H1 (cell line): ENCODE results near the gene KLHL29. TPM values are rescaled to one million over a fixed set of nuclear protein-coding genes. Genes with fewer than 3 reads are reported as not detected.

Source experiments
- CTCF ChIA-PET: fragments of 300-600 bp; sonication (Branson Sonifier 250); formaldehyde crosslinking; loops from one replicate; lab custom pipeline; 2021; ENCODE audit not compliant: partially characterized antibody; lab: Charles Lee
- POLR2A ChIA-PET: fragments of 300-600 bp; sonication (Branson Sonifier 250); formaldehyde crosslinking; loops from one replicate; lab custom pipeline; 2021; ENCODE audit warnings: inconsistent platforms; ENCODE audit not compliant: partially characterized antibody; lab: Charles Lee
- DNase-seq, 2 experiments: peaks; one replicate each; pipeline versions ENCODE4 v3.0.0 to v3.0.0-alpha.2; 2010 to 2022; ENCODE audit warnings: low spot score in 2 of 2, low read depth in 1 of 2, mixed read lengths in 1 of 2
- FAIRE-seq: peaks from 2 replicates; lab custom pipeline; 2011; peaks lifted over from hg19 to GRCh38; lab: Jason Lieb, UNC
- H2AFZ ChIP-seq: 2 replicates; pipeline ENCODE4 v1.8.1; 2012; ENCODE audit warnings: low read length, inconsistent platforms
- H2AK5ac ChIP-seq: 2 replicates; pipeline ENCODE4 v1.6.1; 2013; ENCODE audit warnings: low read depth, low read length
- H2BK120ac ChIP-seq: replicated peaks from 2 replicates; pipeline ENCODE3; 2013; ENCODE audit warnings: low read depth, low read length, inconsistent platforms
- H2BK12ac ChIP-seq: 2 replicates; pipeline ENCODE4 v1.6.1; 2013; ENCODE audit warnings: low read depth, low read length
- H2BK15ac ChIP-seq: 2 replicates; pipeline ENCODE4 v1.6.1; 2013; ENCODE audit warnings: low read length
- H2BK20ac ChIP-seq: 2 replicates; pipeline ENCODE4 v1.6.1; 2013; ENCODE audit warnings: low read length
- H2BK5ac ChIP-seq: 2 replicates; pipeline ENCODE4 v1.6.1; 2013; ENCODE audit warnings: low read depth, low read length
- H3K14ac ChIP-seq: 2 replicates; pipeline ENCODE4 v1.6.1; 2013; ENCODE audit warnings: inconsistent platforms; ENCODE audit not compliant: insufficient read length
- H3K18ac ChIP-seq: 2 replicates; pipeline ENCODE4 v1.6.1; 2013; ENCODE audit warnings: low read length; ENCODE audit errors: extremely low read depth
- H3K23ac ChIP-seq: 2 replicates; pipeline ENCODE4 v1.6.1; 2013; ENCODE audit warnings: inconsistent platforms; ENCODE audit not compliant: insufficient read length
- H3K23me2 ChIP-seq: 2 replicates; pipeline ENCODE4 v1.6.1; 2013; ENCODE audit warnings: low read depth, low read length
- H3K27ac ChIP-seq: 2 replicates; pipeline ENCODE4 v1.6.1; 2011; ENCODE audit warnings: low read depth, low read length, inconsistent platforms
- H3K27me3 ChIP-seq, 4 experiments: replicated peaks in 1 of 4; 1 replicate in 1 of 4; 2 replicates in 3 of 4; pipeline versions ENCODE4 v1.6.1 to v1.8.1; 2011 to 2013; ENCODE audit warnings: low read length in 3 of 4, mild to moderate bottlenecking in 3 of 4, inconsistent platforms in 2 of 4, mixed read lengths in 2 of 4, moderate library complexity in 1 of 4; ENCODE audit not compliant: control insufficient read depth in 3 of 4, insufficient read depth in 3 of 4; ENCODE audit errors: extremely low read depth in 1 of 4
- H3K36me3 ChIP-seq, 4 experiments: 2 replicates each; pipeline versions ENCODE4 v1.6.1 to v1.8.1; 2011 to 2013; ENCODE audit warnings: mild to moderate bottlenecking in 4 of 4, low read length in 3 of 4, moderate library complexity in 2 of 4, control low read depth in 1 of 4, inconsistent platforms in 1 of 4; ENCODE audit not compliant: insufficient read depth in 4 of 4, control insufficient read depth in 2 of 4
- H3K4ac ChIP-seq: replicated peaks from 2 replicates; pipeline ENCODE3; 2013; ENCODE audit warnings: low read length, low read depth, mixed read lengths, inconsistent platforms; ENCODE audit not compliant: insufficient read length
- H3K4me1 ChIP-seq, 4 experiments: replicated peaks in 1 of 4; 1 replicate in 1 of 4; 2 replicates in 3 of 4; pipeline versions ENCODE4 v1.6.1 to v1.8.1; 2011 to 2013; ENCODE audit warnings: low read length in 3 of 4, inconsistent platforms in 2 of 4, mixed read lengths in 1 of 4; ENCODE audit not compliant: insufficient read depth in 4 of 4, control insufficient read depth in 3 of 4
- H3K4me2 ChIP-seq, 2 experiments: 2 replicates each; pipeline versions ENCODE4 v1.6.1 to v1.8.1; 2011 to 2013; ENCODE audit warnings: low read depth in 2 of 2, low read length in 2 of 2, control low read depth in 1 of 2, inconsistent platforms in 1 of 2, mild to moderate bottlenecking in 1 of 2; ENCODE audit not compliant: insufficient read depth in 1 of 2
- H3K4me3 ChIP-seq, 4 experiments: fragments of 200-600, 300-600 bp in 1 of 4; sonication (generic), shearing (Covaris generic), sonication (Bioruptor Twin) in 1 of 4; 2 replicates each; pipeline versions ENCODE4 v1.5.1 to v1.8.1; 2011 to 2016; ENCODE audit warnings: low read length in 4 of 4, low read depth in 3 of 4, control low read depth in 2 of 4, inconsistent platforms in 2 of 4, mild to moderate bottlenecking in 2 of 4, mixed read lengths in 1 of 4, moderate library complexity in 1 of 4; ENCODE audit not compliant: insufficient read depth in 2 of 4; ENCODE audit errors: extremely low read depth in 1 of 4
- H3K56ac ChIP-seq: replicated peaks from 2 replicates; pipeline ENCODE3; 2013; ENCODE audit warnings: low read depth, mild to moderate bottlenecking, mixed read lengths, low read length, inconsistent platforms; ENCODE audit not compliant: insufficient read length
- H3K79me1 ChIP-seq: 2 replicates; pipeline ENCODE4 v1.6.1; 2013; ENCODE audit warnings: low read depth, low read length, control low read depth
- H3K79me2 ChIP-seq, 2 experiments: 2 replicates each; pipeline versions ENCODE4 v1.6.1 to v1.8.1; 2012 to 2013; ENCODE audit warnings: low read length in 2 of 2, mild to moderate bottlenecking in 2 of 2, inconsistent platforms in 1 of 2; ENCODE audit not compliant: insufficient read depth in 2 of 2, control insufficient read depth in 1 of 2
- H3K9ac ChIP-seq, 4 experiments: replicated peaks in 1 of 4; 1 replicate in 1 of 4; 2 replicates in 3 of 4; pipeline versions ENCODE4 v1.6.1 to v1.8.1; 2011 to 2013; ENCODE audit warnings: low read depth in 3 of 4, low read length in 3 of 4, control low read depth in 2 of 4, mild to moderate bottlenecking in 2 of 4, moderate library complexity in 2 of 4, inconsistent platforms in 1 of 4; ENCODE audit errors: extremely low read depth in 1 of 4
- H3K9me3 ChIP-seq, 2 experiments: 2 replicates each; pipeline versions ENCODE4 v1.6.1 to v1.8.1; 2012 to 2013; ENCODE audit warnings: mild to moderate bottlenecking in 2 of 2, moderate library complexity in 2 of 2, control low read depth in 1 of 2, inconsistent platforms in 1 of 2, low read depth in 1 of 2, low read length in 1 of 2, mixed read lengths in 1 of 2; ENCODE audit not compliant: insufficient read depth in 2 of 2
- H4K20me1 ChIP-seq, 2 experiments: replicated peaks in 1 of 2; 2 replicates each; pipeline versions ENCODE3 to v1.8.1; 2011 to 2013; ENCODE audit warnings: inconsistent platforms in 2 of 2, low read length in 2 of 2, mild to moderate bottlenecking in 1 of 2; ENCODE audit not compliant: insufficient read depth in 2 of 2, control insufficient read depth in 1 of 2
- H4K5ac ChIP-seq: 2 replicates; pipeline ENCODE4 v1.6.1; 2013; ENCODE audit warnings: low read length, low read depth, mixed read lengths, inconsistent platforms; ENCODE audit not compliant: insufficient read length
- H4K8ac ChIP-seq: 2 replicates; pipeline ENCODE4 v1.8.0; 2013; ENCODE audit warnings: mild to moderate bottlenecking, moderate library complexity, low read length, inconsistent platforms; ENCODE audit not compliant: insufficient read depth; ENCODE audit errors: extremely low read depth
- H4K91ac ChIP-seq: replicated peaks from 2 replicates; pipeline ENCODE3; 2013; ENCODE audit warnings: low read length, mixed read lengths, inconsistent platforms; ENCODE audit not compliant: insufficient read length
- BCL11A ChIP-seq, 2 experiments: IDR thresholded peaks; one replicate each; pipeline ENCODE4 v1.6.1; 2011; ENCODE audit warnings: low read depth in 2 of 2, low read length in 2 of 2, mild to moderate bottlenecking in 2 of 2
- EZH2 ChIP-seq: fragments of 200-600 bp; sonication (generic); IDR thresholded peaks from 2 replicates; pipeline ENCODE4 v1.7.1; 2012; ENCODE audit warnings: low read depth, mild to moderate bottlenecking, moderate library complexity, low read length, inconsistent platforms; ENCODE audit not compliant: severe bottlenecking
- FOSL1 ChIP-seq: IDR thresholded peaks from 2 replicates; pipeline ENCODE4 v1.6.1; 2011; ENCODE audit warnings: mild to moderate bottlenecking, low read depth, low read length, moderate library complexity; ENCODE audit not compliant: insufficient read depth
- NANOG ChIP-seq: IDR thresholded peaks from 2 replicates; pipeline ENCODE4 v1.6.1; 2011; ENCODE audit warnings: low read length, low read depth, mild to moderate bottlenecking, inconsistent platforms; ENCODE audit not compliant: insufficient read depth, poor library complexity, severe bottlenecking
- POU5F1 ChIP-seq: IDR thresholded peaks from 2 replicates; pipeline ENCODE4 v1.6.1; 2011; ENCODE audit warnings: low read depth, mild to moderate bottlenecking, low read length, moderate library complexity
- RFX5 ChIP-seq: IDR thresholded peaks from 2 replicates; pipeline ENCODE4 v1.6.1; 2011; ENCODE audit warnings: low read depth, low read length, improper control_type of control experiment, borderline replicate concordance
- TAF1 ChIP-seq: IDR thresholded peaks from 2 replicates; pipeline ENCODE4 v1.6.1; 2011; ENCODE audit warnings: mild to moderate bottlenecking, low read depth, low read length
- TCF12 ChIP-seq: IDR thresholded peaks from 2 replicates; pipeline ENCODE4 v1.6.1; 2011; ENCODE audit warnings: low read depth, mild to moderate bottlenecking, low read length
- WGBS, 2 experiments: shearing (Covaris generic) in 1 of 2; methylation state at CpG; one replicate each; pipeline versions ENCODE4 v1.1.6 to v1.1.7; 2013 to 2015; ENCODE audit warnings: low lambda C conversion rate in 2 of 2, mixed read lengths in 2 of 2, inconsistent platforms in 1 of 2, low coverage in 1 of 2, missing lambda C conversion rate in 1 of 2; ENCODE audit not compliant: insufficient replicate concordance in 2 of 2, insufficient coverage in 1 of 2, insufficient read length in 1 of 2; ENCODE audit errors: extremely low coverage in 1 of 2, missing lambda C conversion rate in 1 of 2; 5-methylcytosine and 5-hydroxymethylcytosine counted together
- polyA plus RNA-seq, 7 experiments: library from polyadenylated mRNA; depleted of rRNA in 3 of 7; stranded (reverse) in 5 of 7; unstranded in 2 of 7; fragments of >200 nt in 5 of 7; fragments of 200-250 nt in 2 of 7; gene quantifications; 1 replicate in 5 of 7; 2 replicates in 1 of 7; 4 replicates in 1 of 7; pipeline versions ENCODE4 v1.2.1 to v1.2.3, GENCODE V29; 2011 to 2013; ENCODE audit warnings: missing spikeins in 2 of 7, mixed read lengths in 2 of 7
- total RNA-seq: library from RNA; stranded (reverse); fragmentation: NEBNext Ultra II Directional; extraction: Animal tissue kit (Norgen Biotek cat#: 25700); gene quantifications from 2 replicates; pipeline ENCODE4 v1.2.1, GENCODE V29; 2021
- TF ChIP-seq, protein P1 (sequence below): IDR thresholded peaks from 2 replicates; pipeline ENCODE4 v1.6.1; 2012; ENCODE audit warnings: inconsistent platforms

Gene KLHL29
- total and polyA plus RNA-seq, 2 of the 8 experiments (the other 6 are each of a cell fraction or from before 2014, with no cell fraction given): 1.1 to 4.7 TPM

DNA sequence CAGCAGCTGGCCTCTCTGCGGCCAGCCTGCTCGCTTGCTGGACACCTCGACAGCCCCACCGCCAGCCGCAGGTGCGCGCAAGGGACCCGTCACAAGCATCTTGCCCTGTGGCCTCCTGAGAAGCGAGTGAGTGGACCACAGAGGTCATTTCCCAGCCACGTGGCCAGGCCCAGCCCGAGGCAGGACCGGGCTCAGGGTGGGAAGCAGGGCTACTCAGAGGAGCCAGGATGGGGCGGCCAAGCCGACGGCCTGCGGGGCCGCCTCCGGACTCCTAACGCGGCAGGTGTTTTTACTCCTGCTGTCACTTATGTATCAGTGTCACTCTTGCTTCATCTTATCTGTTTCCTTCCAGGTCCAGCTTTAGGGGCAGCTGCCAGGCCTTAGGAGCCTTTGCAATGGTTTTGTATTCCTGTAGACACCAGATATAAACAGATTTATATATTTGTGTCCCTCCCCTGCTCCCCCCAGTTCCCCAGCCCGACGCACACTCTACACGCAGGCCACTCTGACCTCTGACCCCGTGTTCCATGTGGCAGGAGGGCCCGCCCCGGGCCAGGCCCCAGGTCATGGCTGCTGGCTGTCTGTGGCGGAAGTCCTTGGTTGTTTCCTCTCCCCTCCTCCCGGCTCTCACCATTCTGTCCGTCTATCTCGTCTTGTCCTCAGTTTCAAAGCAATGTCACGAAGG is 305.6 kb downstream of the KLHL29 start:
- no peak for DNase-seq
- no peak overlapping the region for H2BK20ac ChIP-seq
- no peak overlapping the region for H2BK15ac ChIP-seq
- H4K91ac ChIP-seq: no peak overlapping the region
- no peak overlapping the region for H2BK5ac ChIP-seq
- TF ChIP-seq POU5F1 (no peak), TAF1 (no peak), FOSL1 (no peak), EZH2 (no peak), BCL11A (IDR thresholded peaks at IDR 0.05; ENCODE audit: low read depth in 2 of 2, low read length in 2 of 2) (no peak), NANOG (no peak), RFX5 (no peak), TCF12 (no peak)
- TF ChIP-seq, protein P1, sequence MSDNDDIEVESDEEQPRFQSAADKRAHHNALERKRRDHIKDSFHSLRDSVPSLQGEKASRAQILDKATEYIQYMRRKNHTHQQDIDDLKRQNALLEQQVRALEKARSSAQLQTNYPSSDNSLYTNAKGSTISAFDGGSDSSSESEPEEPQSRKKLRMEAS: no peak
- TF ChIP-seq, all 59 proteins: peak for 0
- Histone ChIP-seq H3K56ac (no peak overlapping the region), H4K8ac (no peak overlapping the region), H2BK12ac (no peak overlapping the region), H3K4me1 (peaks cover 0 to 8% (median 7%) of the 10 kb centered on the region in 4 experiments; a peak in 5 of 7 replicates), H3K14ac (no peak overlapping the region), H2AK5ac (no peak overlapping the region), H2AFZ (no peak overlapping the region), H4K20me1 (no peaks in the 10 kb centered on the region), H3K18ac (no peak overlapping the region), H3K4me2 (no peak overlapping the region), H4K5ac (no peak overlapping the region), H2BK120ac (no peak overlapping the region), H3K27ac (no peak overlapping the region), H3K4ac (no peak overlapping the region), H3K23ac (no peak overlapping the region), H3K23me2 (no peaks in the 10 kb centered on the region), H3K4me3 (no peak overlapping the region), H3K36me3 (no peaks in the 10 kb centered on the region), H3K9me3 (no peaks in the 10 kb centered on the region; a peak in 1 of 4 replicates), H3K9ac (no peak overlapping the region), H3K27me3 (no peaks in the 10 kb centered on the region), H3K79me1 (no peaks in the 10 kb centered on the region), H3K79me2 (no peaks in the 10 kb centered on the region)
- ChIA-PET POLR2A (interaction anchor here (1.0 to 1.1 kb wide), 2 partner anchors 8 to 10 kb away, joined by 3 to 4 read pairs; no protein-coding TSS in a partner anchor), CTCF (interaction anchor here (1.0 kb wide), 1 partner anchor 339 kb away, joined by 3 read pairs; no protein-coding TSS in a partner anchor)
- FAIRE-seq: no peak
- 85% methylated on average over 29 of the region's 31 CpGs; no CpG with 5 or more reads in 1 of the 2 experiments for WGBS, 2 experiments
